Measurements from ENCODE around the gene B4GALNT2. TPM values are rescaled to one million over a fixed set of nuclear protein-coding genes. Genes with fewer than 3 reads are reported as not detected.
A peak's percentile ranks its signal among the peaks of the same experiment; 100 is the strongest.

The B4GALNT2 gene
- total and polyA plus RNA-seq, 2 of the 13 experiments (the other 11 are each of a cell fraction or from before 2014, with no cell fraction given), result not detected

DNA sequence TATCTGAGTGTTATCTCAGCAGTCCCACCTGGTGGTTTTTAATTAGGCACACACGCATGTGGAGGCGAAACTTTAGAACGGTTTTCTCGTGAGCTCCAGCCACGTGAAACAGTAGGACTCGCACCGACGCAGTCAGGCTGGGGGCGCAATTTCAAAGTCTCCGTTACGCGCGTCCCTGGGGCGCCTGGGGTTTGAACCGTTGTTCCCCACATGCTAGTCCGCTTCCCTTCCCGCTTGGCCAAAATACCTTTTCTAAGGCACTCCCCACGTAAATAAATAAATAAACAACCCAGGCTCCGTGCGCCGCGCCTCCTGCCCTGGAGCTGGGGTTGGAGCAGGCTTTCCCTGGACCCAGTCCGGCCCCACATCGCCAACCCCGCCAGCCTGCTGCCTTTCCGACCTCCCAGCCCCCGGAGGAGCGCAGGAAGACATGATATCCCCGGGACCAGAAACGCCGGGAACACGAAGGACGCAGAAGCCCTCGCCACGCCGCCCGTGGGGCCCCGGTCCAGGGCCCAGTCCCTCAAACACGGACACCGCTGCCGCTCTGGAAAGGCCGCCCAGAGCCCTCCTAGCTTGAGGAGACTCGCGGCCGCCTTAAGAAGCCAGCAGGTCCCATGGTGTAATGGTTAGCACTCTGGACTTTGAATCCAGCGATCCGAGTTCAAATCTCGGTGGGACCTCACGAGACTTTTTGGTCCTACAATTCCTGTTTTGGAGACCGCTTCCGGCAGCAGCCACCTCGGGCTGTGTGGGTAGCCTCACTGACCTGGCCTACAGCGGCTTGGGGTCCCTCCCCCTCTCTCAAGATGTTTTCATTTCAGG is 59.6 kb downstream of the B4GALNT2 start (continued):
- TF ChIP-seq, protein P1, sequence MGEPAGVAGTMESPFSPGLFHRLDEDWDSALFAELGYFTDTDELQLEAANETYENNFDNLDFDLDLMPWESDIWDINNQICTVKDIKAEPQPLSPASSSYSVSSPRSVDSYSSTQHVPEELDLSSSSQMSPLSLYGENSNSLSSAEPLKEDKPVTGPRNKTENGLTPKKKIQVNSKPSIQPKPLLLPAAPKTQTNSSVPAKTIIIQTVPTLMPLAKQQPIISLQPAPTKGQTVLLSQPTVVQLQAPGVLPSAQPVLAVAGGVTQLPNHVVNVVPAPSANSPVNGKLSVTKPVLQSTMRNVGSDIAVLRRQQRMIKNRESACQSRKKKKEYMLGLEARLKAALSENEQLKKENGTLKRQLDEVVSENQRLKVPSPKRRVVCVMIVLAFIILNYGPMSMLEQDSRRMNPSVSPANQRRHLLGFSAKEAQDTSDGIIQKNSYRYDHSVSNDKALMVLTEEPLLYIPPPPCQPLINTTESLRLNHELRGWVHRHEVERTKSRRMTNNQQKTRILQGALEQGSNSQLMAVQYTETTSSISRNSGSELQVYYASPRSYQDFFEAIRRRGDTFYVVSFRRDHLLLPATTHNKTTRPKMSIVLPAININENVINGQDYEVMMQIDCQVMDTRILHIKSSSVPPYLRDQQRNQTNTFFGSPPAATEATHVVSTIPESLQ (CRISPR knock-in tag; conservative IDR thresholded peaks at IDR 0.05), result no peak; the same call in 1 of the 2 replicates
- no peak; the same call in none of the 2 replicates for TF ChIP-seq KLF15 (CRISPR knock-in tag; IDR thresholded peaks at IDR 0.05; ENCODE audit: borderline replicate concordance)
- TF ChIP-seq RELA (CRISPR knock-in tag; IDR thresholded peaks at IDR 0.05), result no peak; the same call in none of the 2 replicates
- TF ChIP-seq ZNF616 (CRISPR knock-in tag; IDR thresholded peaks at IDR 0.05; ENCODE audit: low read depth), result no peak; the same call in 1 of the 2 replicates
- peak; percentile 96 for TF ChIP-seq GTF3A (CRISPR knock-in tag; conservative IDR thresholded peaks at IDR 0.05)
- TF ChIP-seq, protein P2, sequence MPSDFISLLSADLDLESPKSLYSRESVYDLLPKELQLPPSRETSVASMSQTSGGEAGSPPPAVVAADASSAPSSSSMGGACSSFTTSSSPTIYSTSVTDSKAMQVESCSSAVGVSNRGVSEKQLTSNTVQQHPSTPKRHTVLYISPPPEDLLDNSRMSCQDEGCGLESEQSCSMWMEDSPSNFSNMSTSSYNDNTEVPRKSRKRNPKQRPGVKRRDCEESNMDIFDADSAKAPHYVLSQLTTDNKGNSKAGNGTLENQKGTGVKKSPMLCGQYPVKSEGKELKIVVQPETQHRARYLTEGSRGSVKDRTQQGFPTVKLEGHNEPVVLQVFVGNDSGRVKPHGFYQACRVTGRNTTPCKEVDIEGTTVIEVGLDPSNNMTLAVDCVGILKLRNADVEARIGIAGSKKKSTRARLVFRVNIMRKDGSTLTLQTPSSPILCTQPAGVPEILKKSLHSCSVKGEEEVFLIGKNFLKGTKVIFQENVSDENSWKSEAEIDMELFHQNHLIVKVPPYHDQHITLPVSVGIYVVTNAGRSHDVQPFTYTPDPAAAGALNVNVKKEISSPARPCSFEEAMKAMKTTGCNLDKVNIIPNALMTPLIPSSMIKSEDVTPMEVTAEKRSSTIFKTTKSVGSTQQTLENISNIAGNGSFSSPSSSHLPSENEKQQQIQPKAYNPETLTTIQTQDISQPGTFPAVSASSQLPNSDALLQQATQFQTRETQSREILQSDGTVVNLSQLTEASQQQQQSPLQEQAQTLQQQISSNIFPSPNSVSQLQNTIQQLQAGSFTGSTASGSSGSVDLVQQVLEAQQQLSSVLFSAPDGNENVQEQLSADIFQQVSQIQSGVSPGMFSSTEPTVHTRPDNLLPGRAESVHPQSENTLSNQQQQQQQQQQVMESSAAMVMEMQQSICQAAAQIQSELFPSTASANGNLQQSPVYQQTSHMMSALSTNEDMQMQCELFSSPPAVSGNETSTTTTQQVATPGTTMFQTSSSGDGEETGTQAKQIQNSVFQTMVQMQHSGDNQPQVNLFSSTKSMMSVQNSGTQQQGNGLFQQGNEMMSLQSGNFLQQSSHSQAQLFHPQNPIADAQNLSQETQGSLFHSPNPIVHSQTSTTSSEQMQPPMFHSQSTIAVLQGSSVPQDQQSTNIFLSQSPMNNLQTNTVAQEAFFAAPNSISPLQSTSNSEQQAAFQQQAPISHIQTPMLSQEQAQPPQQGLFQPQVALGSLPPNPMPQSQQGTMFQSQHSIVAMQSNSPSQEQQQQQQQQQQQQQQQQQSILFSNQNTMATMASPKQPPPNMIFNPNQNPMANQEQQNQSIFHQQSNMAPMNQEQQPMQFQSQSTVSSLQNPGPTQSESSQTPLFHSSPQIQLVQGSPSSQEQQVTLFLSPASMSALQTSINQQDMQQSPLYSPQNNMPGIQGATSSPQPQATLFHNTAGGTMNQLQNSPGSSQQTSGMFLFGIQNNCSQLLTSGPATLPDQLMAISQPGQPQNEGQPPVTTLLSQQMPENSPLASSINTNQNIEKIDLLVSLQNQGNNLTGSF (CRISPR knock-in tag; IDR thresholded peaks at IDR 0.05), result peak; percentile 83
- TF ChIP-seq PBX2 (CRISPR knock-in tag; IDR thresholded peaks at IDR 0.05), result no peak
- no peak for TF ChIP-seq ZNF720 (CRISPR knock-in tag; IDR thresholded peaks at IDR 0.05)
- peak; percentile 89; the same call in 1 of the 2 replicates for TF ChIP-seq ZNF543 (CRISPR knock-in tag; IDR thresholded peaks at IDR 0.05)
- TF ChIP-seq NCOA5 (CRISPR knock-in tag; IDR thresholded peaks at IDR 0.05), result no peak
- peak; percentile 47; the same call in 1 of the 2 replicates for TF ChIP-seq ZC3H4 (CRISPR knock-in tag; IDR thresholded peaks at IDR 0.05; ENCODE audit: borderline replicate concordance)
- no peak; the same call in 1 of the 2 replicates for TF ChIP-seq ZNF570 (CRISPR knock-in tag; IDR thresholded peaks at IDR 0.05; ENCODE audit: borderline replicate concordance)
- TF ChIP-seq XBP1 (CRISPR knock-in tag; IDR thresholded peaks at IDR 0.05), result peak; percentile 76
- TF ChIP-seq SOX6 (IDR thresholded peaks at IDR 0.05), result no peak
- TF ChIP-seq SOX6 (CRISPR knock-in tag; IDR thresholded peaks at IDR 0.05), result peak; percentile 30; the same call in 1 of the 2 replicates
- TF ChIP-seq TSC22D2 (CRISPR knock-in tag; IDR thresholded peaks at IDR 0.05; ENCODE audit: borderline replicate concordance), result peak; percentile 90; the same call in 1 of the 2 replicates
- TF ChIP-seq POLR2AphosphoS2 (IDR thresholded peaks at IDR 0.05; ENCODE audit: low read depth, low read length), result no peak
- TF ChIP-seq ZNF430 (CRISPR knock-in tag; IDR thresholded peaks at IDR 0.05), result peak; percentile 75
- TF ChIP-seq, protein P3, sequence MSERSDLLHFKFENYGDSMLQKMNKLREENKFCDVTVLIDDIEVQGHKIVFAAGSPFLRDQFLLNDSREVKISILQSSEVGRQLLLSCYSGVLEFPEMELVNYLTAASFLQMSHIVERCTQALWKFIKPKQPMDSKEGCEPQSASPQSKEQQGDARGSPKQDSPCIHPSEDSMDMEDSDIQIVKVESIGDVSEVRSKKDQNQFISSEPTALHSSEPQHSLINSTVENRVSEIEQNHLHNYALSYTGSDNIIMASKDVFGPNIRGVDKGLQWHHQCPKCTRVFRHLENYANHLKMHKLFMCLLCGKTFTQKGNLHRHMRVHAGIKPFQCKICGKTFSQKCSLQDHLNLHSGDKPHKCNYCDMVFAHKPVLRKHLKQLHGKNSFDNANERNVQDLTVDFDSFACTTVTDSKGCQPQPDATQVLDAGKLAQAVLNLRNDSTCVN (CRISPR knock-in tag; IDR thresholded peaks at IDR 0.05; ENCODE audit: borderline replicate concordance), result peak; percentile 67
- TF ChIP-seq ZNF761 (CRISPR knock-in tag; conservative IDR thresholded peaks at IDR 0.05), result peak; percentile 95; the same call in 1 of the 2 replicates
